ENCODE results near the gene ST8SIA2. TPM values are rescaled to one million over a fixed set of nuclear protein-coding genes. Genes with fewer than 3 reads are reported as not detected.

The ST8SIA2 gene, protein sequence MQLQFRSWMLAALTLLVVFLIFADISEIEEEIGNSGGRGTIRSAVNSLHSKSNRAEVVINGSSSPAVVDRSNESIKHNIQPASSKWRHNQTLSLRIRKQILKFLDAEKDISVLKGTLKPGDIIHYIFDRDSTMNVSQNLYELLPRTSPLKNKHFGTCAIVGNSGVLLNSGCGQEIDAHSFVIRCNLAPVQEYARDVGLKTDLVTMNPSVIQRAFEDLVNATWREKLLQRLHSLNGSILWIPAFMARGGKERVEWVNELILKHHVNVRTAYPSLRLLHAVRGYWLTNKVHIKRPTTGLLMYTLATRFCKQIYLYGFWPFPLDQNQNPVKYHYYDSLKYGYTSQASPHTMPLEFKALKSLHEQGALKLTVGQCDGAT
- total RNA-seq: not detected

- DNase-seq (ENCODE audit: low spot score): no peak
- intact Hi-C loops (cut with DNase I): no loop called here
- no peak for ATAC-seq
Measured at GRCh38 chr15:92393071-92393979, at the start of gene ST8SIA2. TSS of gene ST8SIA2 (plus strand) at chr15:92393881. CDS start at chr15:92394065, 184 bp downstream.

GRCh38 chr15:92343924-92344643 is 49.6 kb upstream of the ST8SIA2 start:
- DNase-seq (ENCODE audit: low spot score) (no peak), ATAC-seq (no peak)
- intact Hi-C loops (cut with DNase I): no loop called here

DNA sequence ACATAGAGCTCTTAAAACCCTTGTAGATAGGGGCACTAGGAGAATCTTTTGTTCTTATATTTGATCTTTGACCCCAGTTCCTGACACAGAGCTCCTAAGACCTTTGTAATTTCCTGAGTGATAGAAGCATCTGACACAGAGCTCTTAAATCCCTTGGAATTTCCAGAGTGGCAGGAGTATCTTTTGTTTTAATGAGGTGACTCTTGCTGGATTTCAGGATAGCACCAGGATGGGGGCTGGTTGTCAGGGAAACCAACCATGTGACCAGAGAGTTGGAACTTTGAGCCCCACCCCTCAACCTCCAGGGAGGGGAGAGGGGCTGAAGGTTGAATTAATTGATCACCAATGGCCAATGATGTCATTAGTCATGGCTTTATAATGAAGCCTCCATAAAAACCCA is 47.6 kb upstream of the ST8SIA2 start:
- DNase-seq (ENCODE audit: low spot score) (no peak), ATAC-seq (no peak)
- intact Hi-C loops (cut with DNase I): no loop called here

GRCh38 chr15:92355307-92355706 is 38.4 kb upstream of the ST8SIA2 start:
- ATAC-seq (no peak), DNase-seq (ENCODE audit: low spot score) (no peak)
- intact Hi-C loops (cut with DNase I): no loop called here

- DNase-seq (ENCODE audit: low spot score): no peak
- no peak for ATAC-seq
- intact Hi-C loops (cut with DNase I): no loop called here
Measured at GRCh38 chr15:92361321-92362000, 32.2 kb upstream of the ST8SIA2 start.

DNA sequence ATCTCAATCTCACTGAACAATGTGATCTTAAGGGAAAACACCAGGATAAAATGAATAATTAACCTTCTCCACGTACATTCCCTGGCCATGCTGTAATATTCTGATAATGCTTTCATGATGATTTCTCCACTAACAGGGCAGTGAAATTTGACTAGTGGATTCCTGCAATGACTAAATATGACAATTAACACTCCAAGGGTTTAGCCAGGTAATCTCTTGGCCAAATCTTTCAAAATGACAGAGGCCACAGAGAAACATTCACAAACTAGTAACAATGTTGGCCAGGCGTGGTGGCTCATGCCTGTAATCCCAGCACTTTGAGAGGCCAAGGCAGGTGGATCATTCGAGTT is 31.7 kb upstream of the ST8SIA2 start:
- intact Hi-C loops (cut with DNase I): no loop called here
- DNase-seq (ENCODE audit: low spot score) (no peak), ATAC-seq (no peak)

- DNase-seq (ENCODE audit: low spot score) (no peak), ATAC-seq (no peak)
- intact Hi-C loops (cut with DNase I): no loop called here
Measured at GRCh38 chr15:92365084-92365483, 28.6 kb upstream of the ST8SIA2 start.

DNA sequence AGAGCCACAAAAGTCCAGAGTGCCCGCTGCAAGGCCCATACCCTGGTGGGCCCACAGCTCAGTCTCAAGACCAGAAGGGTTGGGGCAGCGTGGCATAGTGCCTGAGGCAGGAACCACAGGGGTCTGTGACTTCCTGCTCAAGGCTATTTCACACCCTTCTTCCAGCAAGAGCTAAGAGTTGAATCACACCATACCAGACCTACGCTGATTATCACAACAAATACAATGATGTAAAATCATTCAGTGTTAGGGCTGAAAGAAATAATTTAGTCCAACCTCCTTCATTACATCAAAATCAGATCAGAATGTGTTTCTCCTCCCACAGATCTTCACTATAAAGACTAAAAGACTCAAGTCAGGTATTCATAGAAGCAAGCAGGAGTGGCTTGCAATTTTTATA is 27.8 kb upstream of the ST8SIA2 start:
- ATAC-seq (no peak), DNase-seq (ENCODE audit: low spot score) (no peak)
- intact Hi-C loops (cut with DNase I): no loop called here

GRCh38 chr15:92366381-92366780 is 27.3 kb upstream of the ST8SIA2 start:
- intact Hi-C loops (cut with DNase I): no loop called here
- ATAC-seq (no peak), DNase-seq (ENCODE audit: low spot score) (no peak)

- ATAC-seq (no peak), DNase-seq (ENCODE audit: low spot score) (no peak)
- intact Hi-C loops (cut with DNase I): no loop called here
Measured at GRCh38 chr15:92375057-92375456, 18.6 kb upstream of the ST8SIA2 start.

DNA sequence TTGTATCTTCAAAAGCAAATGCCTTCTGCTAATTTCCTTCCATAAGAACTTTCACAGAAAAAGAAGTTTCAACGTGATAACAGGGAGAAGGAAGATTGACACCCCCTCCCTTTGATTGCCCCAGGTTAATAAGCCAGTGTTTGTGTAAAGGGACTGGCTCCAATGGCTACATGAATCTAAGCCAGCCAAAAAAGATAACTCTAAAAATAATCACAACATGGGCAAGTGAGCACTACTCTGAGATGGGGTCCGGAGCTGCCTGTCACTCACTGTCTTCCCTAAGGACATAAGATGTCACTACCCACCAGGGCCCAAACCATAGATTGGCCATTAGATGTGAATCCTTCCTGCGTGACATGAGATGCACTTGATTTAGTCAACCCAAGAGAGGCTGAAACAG is 17.6 kb upstream of the ST8SIA2 start:
- intact Hi-C loops (cut with DNase I): no loop called here
- ATAC-seq (no peak), DNase-seq (ENCODE audit: low spot score) (no peak)

DNA sequence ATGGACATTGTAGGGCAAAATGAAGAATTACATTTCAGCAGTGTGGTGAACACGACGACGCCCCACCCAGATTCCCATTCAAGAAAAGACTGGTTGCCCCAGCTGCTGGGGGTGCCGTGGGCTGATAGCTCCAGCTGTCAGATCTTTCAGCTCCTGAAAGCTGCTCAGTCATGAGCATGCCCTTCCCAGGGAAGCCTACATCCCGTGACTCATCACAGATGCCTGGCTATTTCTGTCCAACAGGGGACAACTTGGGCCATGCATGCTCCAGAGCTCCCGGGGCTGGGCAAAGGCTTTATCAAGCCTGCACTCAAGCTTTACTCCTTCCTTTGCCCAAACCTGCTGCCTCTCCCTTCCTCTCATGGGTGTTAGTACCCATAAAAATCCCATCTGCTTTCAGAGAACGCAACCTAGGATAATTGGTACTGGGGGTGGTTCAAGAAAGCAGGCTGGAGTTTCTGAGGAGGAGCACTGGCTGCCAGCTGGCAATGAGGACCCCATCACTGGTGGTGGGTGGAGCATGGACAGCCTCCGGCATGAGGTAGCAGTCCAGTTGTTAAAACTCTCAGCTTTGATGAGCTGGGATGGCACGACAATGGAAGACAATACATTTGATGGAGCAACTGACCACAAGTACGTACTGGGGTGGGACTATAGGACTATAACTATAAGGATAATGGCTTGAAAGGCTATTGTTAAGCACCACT is 16.4 kb upstream of the ST8SIA2 start:
- no peak for DNase-seq (ENCODE audit: low spot score)
- intact Hi-C loops (cut with DNase I): no loop called here
- ATAC-seq: no peak

- intact Hi-C loops (cut with DNase I): no loop called here
- DNase-seq (ENCODE audit: low spot score) (no peak), ATAC-seq (no peak)
Measured at GRCh38 chr15:92383519-92384324, 10.0 kb upstream of the ST8SIA2 start.

GRCh38 chr15:92384381-92384780 is 9.3 kb upstream of the ST8SIA2 start:
- intact Hi-C loops (cut with DNase I): no loop called here
- no peak for DNase-seq (ENCODE audit: low spot score)
- ATAC-seq: no peak

DNA sequence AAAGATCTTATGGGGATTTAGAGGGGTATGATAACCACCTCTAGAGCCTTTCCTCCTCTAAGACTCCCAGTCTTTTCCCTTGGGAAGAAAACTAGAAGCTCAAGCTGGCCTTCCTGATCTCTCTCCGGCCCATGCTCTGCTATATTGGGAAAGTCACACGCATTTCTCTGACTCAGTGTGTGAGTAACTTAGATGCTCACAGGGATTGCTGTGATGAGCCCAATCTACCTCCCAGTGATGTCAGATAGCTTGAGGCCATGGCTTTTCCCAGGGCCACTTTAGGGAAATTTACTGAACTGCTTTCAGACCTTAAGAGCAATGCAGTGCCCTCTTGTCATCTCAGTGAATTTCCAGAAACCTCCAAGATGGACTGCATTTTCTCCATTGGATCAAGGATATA is 8.6 kb upstream of the ST8SIA2 start:
- intact Hi-C loops (cut with DNase I): no loop called here
- ATAC-seq: no peak

DNA sequence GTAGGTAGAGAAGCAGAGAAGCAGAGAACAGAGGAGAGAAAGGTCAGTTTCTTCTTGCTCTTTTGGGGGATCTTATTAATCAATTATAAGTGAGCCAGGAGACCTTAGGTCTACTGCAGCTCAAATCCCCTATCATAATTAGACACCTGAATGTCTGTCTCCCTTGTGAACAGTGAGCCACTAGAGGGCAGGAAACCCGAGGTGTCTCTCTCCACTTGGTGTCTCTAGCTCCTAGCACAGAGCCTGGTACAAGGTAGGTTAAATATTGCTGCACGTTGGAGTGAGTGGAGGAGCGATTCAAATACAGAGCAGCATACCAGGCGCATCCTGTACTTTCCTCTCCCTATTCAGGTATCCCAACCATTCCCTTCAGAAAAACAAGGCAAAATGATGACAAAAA is 2.0 kb upstream of the ST8SIA2 start:
- no peak for DNase-seq (ENCODE audit: low spot score)
- no peak for ATAC-seq
- intact Hi-C loops (cut with DNase I): no loop called here

More for the DNA sequence above, 8.6 kb upstream of the ST8SIA2 start:
- DNase-seq (ENCODE audit: low spot score): no peak

GRCh38 chr15:92392462-92392861 is 1.2 kb upstream of the ST8SIA2 start:
- ATAC-seq (no peak), DNase-seq (ENCODE audit: low spot score) (no peak)
- intact Hi-C loops (cut with DNase I): no loop called here

- intact Hi-C loops (cut with DNase I): no loop called here
- DNase-seq (ENCODE audit: low spot score) (no peak), ATAC-seq (no peak)
Measured at GRCh38 chr15:92393980-92394308, 263 bp downstream of the ST8SIA2 start.

Measured in sciatic nerve (tissue), 2 donors.